Left cardiac atrium (tissue), 4 donors: ENCODE data around the gene MYO18B. TPM values are rescaled to one million over a fixed set of nuclear protein-coding genes. Genes with fewer than 3 reads are reported as not detected.

Experiments used
- ATAC-seq, 2 donors: fragments of 200-7000 bp; cut with Tn5 transposase; one replicate each; pipeline ENCODE4 v1.9.1; 2020; ENCODE audit warnings: mild to moderate bottlenecking in 2 of 2, moderate library complexity in 2 of 2
- DNase-seq: peaks from one replicate; pipeline ENCODE4 v3.0.0-alpha.2; 2020
- intact Hi-C, 2 donors: fragments of 100-400 bp; cut with DNase I; formaldehyde crosslinking; loops; one replicate each; pipeline versions ENCODE4 v1.14.1 to v1.15.1; 2022 to 2023
- total RNA-seq, 2 donors: library from RNA; stranded (reverse); fragmentation: NEBNext Ultra II Directional; extraction: Animal tissue kit (Norgen Biotek cat#: 25700); gene quantifications; one replicate each; pipeline ENCODE4 v1.2.1, GENCODE V29; 2021
- donor health status: DM: no; HTN: yes; CAD: no.
- donor health status: DM: no; HTN: yes; CAD: no; lungs with severe emphysema.
- donor health status: DM: yes; HTN: yes; CAD: no.
- donor health status: Dilated cardiomyopathy.

Gene MYO18B
- total RNA-seq, 2 donors from 2014 or later: 71.6 to 142 TPM

DNA sequence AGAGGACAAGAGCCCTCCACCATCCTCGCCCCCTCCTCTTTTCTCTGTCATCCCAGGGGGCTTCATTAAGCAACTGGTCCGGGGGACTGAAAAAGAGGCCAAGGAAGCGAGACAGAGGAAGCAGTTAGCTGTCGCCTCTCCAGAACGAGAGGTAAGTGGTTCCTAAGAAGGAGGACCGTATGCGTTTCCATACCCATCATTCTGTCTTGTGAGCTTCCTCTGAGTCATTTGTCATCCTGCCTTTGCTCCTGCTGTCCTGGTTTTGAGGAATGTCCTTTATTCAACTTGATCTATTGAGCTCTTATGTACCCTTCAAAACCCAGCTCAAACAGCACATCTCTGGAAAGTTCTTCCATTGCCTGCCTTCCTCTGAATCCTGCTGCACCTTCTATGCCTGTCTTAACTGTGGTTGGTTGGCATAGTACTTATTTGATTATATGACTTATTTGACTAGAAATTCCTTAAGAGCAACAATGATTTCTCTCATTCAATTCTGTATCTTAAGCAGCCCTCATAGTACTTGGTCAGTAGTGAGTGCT lies 21.3 kb downstream of the MYO18B start:
- intact Hi-C loops: no loop called here
- no peak for ATAC-seq
- no peak for DNase-seq

DNA sequence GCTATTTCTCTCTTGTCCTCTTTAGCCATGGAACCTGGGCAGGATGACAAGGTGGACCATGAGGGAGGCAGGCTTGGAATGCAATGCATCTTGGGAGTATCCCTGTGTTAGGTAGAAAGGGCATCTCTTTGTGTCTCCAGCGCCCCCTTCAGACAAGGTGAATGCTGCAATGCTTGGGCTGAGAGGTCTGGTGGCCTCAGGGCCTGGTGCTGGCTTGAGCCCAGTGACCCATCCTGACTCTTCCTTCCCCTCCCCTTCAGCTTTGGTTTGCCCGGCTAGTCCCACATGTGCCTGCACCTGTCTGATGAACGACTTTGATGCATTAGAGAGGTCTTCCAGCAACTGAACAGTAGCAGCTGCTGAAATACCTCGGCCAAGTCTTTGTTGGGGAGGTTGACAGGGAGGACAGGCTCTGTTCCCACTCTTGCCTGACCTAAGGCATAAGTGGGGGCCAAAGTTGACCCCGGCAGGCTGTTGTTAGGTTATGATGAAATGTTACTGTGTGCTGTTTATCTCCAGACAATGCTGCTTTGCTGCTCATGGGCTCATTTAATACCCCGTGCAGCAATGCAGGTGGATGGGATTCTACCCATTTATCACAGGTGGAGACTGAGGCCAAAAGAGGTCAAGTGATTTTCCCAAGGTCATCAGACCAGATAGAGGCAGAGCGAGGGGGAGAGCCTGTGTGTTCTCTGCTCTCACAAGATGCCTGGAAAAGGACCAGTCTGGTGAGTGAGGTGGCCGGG lies 22.5 kb downstream of the MYO18B start:
- no peak for ATAC-seq
- intact Hi-C loops: no loop called here

DNA sequence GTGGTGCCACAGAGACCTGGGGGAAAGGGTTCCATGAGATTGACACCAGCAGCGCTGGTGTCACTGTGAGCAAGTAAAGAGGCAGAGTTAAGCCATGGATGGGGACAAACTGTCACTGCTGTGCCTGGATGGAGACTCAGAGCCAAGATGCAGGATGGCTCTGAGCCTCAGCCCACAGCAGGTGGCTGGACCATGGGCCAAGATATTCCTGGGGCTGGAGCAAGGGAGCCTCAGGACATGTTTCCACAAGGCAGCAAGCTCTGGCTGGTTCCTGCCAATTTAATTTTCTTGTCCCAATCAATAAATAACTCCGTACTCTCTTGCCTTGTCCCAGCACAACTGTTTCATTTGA lies 23.0 kb downstream of the MYO18B start:
- DNase-seq (no peak), ATAC-seq (no peak)
- intact Hi-C loops: no loop called here

More for the DNA sequence above, 22.5 kb downstream of the MYO18B start:
- DNase-seq: no peak

- no peak for ATAC-seq
- intact Hi-C loops: no loop called here
- no peak for DNase-seq
These were observed 23.8 kb downstream of the MYO18B start for GRCh38 chr22:25765801-25766200.

GRCh38 chr22:25766418-25766817 lies 24.4 kb downstream of the MYO18B start:
- ATAC-seq (no peak), DNase-seq (no peak)
- intact Hi-C loops: no loop called here

DNA sequence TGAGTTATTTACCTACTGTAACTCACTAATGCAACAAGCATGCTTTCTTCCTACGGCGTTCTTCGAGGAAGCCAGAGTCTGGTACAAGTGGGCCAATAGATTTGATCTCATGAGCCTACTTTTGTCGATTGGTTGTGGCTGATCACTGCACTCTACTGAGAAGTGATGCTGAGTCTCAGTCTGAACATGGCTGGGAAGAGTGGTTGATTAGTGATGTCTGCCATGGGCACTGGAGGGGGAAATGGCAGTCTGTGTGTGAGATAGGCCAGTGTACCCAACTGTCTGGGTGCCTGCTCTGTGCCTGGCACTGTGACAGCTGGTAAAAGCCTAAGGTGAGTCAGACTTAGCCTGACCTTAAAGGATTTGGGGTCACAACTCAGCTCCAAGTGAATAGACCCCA lies 28.3 kb downstream of the MYO18B start:
- intact Hi-C loops: loop anchor here in 1 of 2 donors (5.0 to 10.0 kb wide), 2 partner anchors 206 to 308 kb away; partner anchors contain the start of gene GRK3
- DNase-seq: no peak
- ATAC-seq: no peak

GRCh38 chr22:25772288-25772687 lies 30.3 kb downstream of the MYO18B start:
- no peak for DNase-seq
- intact Hi-C loops: loop anchor here in 1 of 2 donors (5.0 to 10.0 kb wide), 2 partner anchors 207 to 310 kb away; partner anchors contain the start of gene GRK3
- ATAC-seq: no peak

DNA sequence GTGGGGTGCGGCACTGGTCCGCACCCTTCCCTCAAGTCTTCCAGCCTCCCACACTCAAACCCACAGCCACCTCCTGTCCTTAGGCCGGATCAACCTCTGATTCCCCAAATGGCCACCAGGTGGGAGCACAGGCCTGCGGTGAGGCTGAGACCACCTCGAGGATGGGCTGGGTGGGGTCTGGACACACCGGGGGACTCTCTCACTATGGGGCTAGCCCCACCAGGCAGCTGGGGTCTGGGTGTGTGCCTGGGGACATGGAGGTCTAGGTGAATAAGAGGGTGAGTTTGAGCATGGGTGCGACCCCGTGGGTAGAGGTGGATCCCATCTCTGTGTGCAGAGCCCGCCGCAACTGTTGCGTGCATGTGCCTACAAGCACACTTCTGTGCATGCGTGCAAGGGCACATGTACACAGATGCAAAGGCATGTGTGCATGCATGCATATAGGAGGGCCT lies 32.6 kb downstream of the MYO18B start:
- DNase-seq: no peak
- no peak for ATAC-seq
- intact Hi-C loops: loop anchor here in 1 of 2 donors (5.0 to 10.0 kb wide), 2 partner anchors 210 to 312 kb away; partner anchors contain the start of gene GRK3

- ATAC-seq: no peak
- no peak for DNase-seq
- intact Hi-C loops: loop anchor here in 1 of 2 donors (10.0 kb wide), 1 partner anchor 211 kb away; the partner anchor contains the start of gene GRK3
These were observed 33.5 kb downstream of the MYO18B start for GRCh38 chr22:25775531-25775930.

DNA sequence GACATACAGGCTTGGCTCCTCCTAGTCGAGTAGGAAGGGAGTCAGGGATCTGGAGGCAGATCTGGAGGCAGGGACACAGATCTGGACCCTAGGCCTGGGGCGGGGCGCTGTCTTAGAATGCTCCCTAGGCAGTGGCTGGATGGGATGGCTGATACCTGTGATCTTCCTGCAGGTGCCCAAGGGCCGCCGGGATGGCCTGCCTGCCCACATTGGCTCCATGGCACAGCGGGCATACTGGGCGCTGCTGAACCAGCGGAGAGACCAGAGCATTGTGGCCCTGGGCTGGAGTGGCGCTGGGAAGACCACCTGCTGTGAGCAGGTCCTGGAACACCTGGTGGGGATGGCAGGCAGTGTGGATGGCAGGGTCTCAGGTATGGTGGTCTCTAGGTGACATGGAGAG lies 35.4 kb downstream of the MYO18B start:
- ATAC-seq (no peak), DNase-seq (no peak)
- intact Hi-C loops: loop anchor here in 1 of 2 donors (10.0 kb wide), 1 partner anchor 213 kb away; the partner anchor contains the start of gene GRK3

GRCh38 chr22:25777870-25778269 lies 35.9 kb downstream of the MYO18B start:
- ATAC-seq (peak in 1 of 2 donors; percentile 51), DNase-seq (no peak)
- intact Hi-C loops: loop anchor here in 1 of 2 donors (10.0 kb wide), 1 partner anchor 213 kb away; the partner anchor contains the start of gene GRK3

DNA sequence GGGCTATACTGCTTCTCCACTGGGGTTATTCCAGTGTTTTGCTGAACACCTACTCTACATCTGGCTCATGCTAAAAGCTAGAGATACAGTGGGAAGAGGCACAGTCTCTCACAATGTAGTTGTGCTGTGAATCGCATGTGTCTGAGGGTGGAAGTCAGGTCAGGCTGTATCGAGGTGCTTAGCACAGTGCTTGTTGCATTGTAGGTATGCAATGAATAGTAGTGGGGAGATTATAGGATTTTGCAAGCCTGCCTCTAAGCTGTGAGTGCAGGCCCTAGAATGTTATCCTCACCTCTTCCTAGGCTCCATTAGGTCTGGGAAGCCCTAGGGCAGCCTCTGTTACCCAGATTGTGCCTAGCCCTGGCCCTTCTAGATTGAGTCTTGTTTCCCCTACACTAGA lies 37.4 kb downstream of the MYO18B start:
- ATAC-seq: no peak
- intact Hi-C loops: loop anchor here in 1 of 2 donors (10.0 kb wide), 1 partner anchor 215 kb away; the partner anchor contains the start of gene GRK3
- no peak for DNase-seq

GRCh38 chr22:25779890-25780289 lies 37.9 kb downstream of the MYO18B start:
- DNase-seq (no peak), ATAC-seq (no peak)
- intact Hi-C loops: loop anchor here in 1 of 2 donors (10.0 kb wide), 1 partner anchor 215 kb away; the partner anchor contains the start of gene GRK3

DNA sequence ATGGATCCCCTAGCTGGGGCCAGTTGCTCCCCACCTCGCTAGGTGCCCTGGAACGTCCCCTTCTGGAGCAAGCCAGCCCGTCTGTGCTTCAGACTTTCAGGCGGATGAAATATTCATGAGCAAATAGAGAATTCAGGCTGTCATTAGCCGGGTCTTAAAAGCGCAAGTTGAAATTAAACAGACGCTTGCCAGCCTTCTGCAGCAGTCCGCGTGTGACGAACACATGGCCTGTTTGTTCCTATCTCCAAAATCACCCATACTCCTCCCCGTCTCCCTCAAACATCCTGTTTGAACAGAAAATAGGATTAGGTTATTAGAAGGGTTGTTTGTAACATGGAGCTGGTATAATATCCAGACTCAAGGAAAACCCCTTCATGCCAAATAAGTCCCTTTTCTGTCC lies 38.7 kb downstream of the MYO18B start:
- intact Hi-C loops: no loop called here
- ATAC-seq (no peak), DNase-seq (no peak)

GRCh38 chr22:25781801-25782200 lies 39.8 kb downstream of the MYO18B start:
- intact Hi-C loops: no loop called here
- no peak for DNase-seq
- ATAC-seq: no peak

DNA sequence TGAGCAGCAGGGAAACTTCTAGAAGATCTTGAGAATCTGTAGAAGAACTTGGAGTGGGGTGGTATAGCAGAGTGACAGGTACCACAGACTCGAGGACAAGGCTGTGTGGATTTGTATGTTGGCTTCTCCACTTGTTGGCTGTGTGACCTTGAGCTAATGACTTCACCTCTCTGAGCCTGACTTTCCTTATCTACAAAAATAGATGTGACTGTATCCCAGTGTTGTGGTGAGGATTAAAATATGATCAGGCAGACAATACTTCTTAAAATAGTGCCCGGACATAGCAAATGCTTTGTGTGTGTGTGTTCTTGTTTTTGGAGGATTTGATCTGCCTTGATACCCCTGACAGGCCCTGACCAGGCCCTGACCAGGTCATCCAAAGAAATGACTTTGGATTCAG lies 40.8 kb downstream of the MYO18B start:
- peak in 1 of 2 donors; percentile 9 for ATAC-seq
- intact Hi-C loops: no loop called here

DNA sequence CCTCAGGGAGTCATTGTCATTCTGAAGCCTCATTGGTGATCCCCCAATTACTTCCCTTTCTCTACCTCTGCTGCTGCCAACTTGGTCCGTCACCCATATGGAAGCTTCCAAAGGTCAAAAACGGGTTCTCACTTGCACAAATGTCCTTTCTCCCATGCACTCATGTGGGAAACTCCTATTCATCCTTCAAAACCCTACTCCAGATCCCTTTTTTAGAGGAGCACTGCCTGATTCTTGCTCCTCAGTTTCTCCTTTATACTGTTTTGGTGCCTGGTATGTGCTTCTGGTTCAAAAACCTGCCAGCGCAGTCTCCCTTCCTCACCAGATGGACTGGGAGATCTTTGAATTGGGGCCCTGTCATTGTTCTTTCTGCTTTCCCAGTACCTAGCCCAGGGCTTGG lies 41.9 kb downstream of the MYO18B start:
- no peak for ATAC-seq
- intact Hi-C loops: no loop called here
- no peak for DNase-seq

More for the DNA sequence above, 40.8 kb downstream of the MYO18B start:
- no peak for DNase-seq

- intact Hi-C loops: no loop called here
- ATAC-seq (no peak), DNase-seq (no peak)
These were observed 44.2 kb downstream of the MYO18B start for GRCh38 chr22:25786165-25786564.

DNA sequence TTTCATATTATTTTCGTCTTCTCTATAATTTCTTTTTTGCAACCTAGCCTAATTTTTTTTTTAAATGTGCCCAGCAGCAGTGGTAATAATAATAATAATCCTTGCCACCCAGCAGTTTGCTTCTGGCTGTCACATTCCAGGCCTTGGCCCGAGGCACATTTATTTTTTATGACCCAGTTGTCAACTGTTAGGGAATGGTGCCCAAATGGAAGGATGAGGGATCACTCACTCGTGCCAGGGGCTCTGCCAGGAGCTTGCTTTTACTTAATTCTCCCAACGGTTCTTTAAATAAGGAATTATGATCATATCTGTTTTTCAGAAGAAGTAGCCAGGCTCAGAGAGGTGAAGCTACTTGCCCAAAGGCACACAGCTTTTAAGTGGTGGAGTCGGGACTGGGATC lies 49.6 kb downstream of the MYO18B start:
- ATAC-seq: peak in 1 of 2 donors; percentile 51
- DNase-seq: no peak
- intact Hi-C loops: no loop called here

DNA sequence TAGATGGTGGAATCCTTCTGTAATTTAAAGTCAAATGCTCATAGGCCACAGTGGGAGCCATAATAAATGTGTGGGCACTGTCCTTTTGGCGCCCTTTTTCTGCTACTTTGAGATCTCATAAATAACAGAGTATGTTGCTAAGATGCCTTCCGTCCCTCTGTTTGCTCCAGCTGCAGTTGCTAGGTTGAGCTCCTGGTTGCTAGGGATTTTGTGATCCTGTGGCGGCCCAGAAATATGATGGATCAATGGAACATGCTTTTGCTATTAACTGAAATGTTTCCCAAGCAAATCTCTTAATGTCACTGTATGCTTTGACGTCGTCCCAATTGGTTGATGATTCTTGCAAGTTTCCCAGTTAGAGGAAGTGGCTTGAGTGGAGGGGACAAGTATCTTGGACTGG lies 53.5 kb downstream of the MYO18B start:
- no peak for ATAC-seq
- no peak for DNase-seq
- intact Hi-C loops: no loop called here
